Superior temporal gyrus (tissue), 1 donor: ENCODE measurements around the gene SNX9.
"Not testable (repeated sequence)": the region's sequence is repeated elsewhere in the genome, so short reads cannot be mapped to it uniquely, and the experiment has no call there.

Experiments
- DNase-seq: peaks from one replicate; pipeline ENCODE4 v3.0.0-alpha.2; 2016; ENCODE audit errors: extremely low spot score

Gene SNX9

GRCh38 chr6:157831018-157831369 is 7.9 kb downstream of the SNX9 start:
- no peak for DNase-seq

- DNase-seq: no peak
Measured at GRCh38 chr6:157831424-157832249, 8.6 kb downstream of the SNX9 start.

GRCh38 chr6:157832250-157832967 is 9.4 kb downstream of the SNX9 start:
- no peak for DNase-seq

GRCh38 chr6:157834549-157834948 is 11.5 kb downstream of the SNX9 start:
- no peak for DNase-seq

GRCh38 chr6:157838718-157839430 is 15.8 kb downstream of the SNX9 start:
- no peak for DNase-seq

- DNase-seq: no peak
Measured at GRCh38 chr6:157839606-157840005, 16.6 kb downstream of the SNX9 start.

- no peak for DNase-seq
Measured at GRCh38 chr6:157840261-157840660, 17.2 kb downstream of the SNX9 start.

- peak; percentile 16 for DNase-seq
Measured at GRCh38 chr6:157840776-157841175, 17.7 kb downstream of the SNX9 start.

GRCh38 chr6:157841211-157841840 is 18.3 kb downstream of the SNX9 start:
- no peak for DNase-seq

GRCh38 chr6:157842212-157842611 is 19.2 kb downstream of the SNX9 start:
- no peak for DNase-seq

- DNase-seq: not testable (repeated sequence)
Measured at GRCh38 chr6:157844196-157844595, 21.1 kb downstream of the SNX9 start.

GRCh38 chr6:157845493-157846259 is 22.6 kb downstream of the SNX9 start:
- DNase-seq: no peak

GRCh38 chr6:157847846-157848245 is 24.8 kb downstream of the SNX9 start:
- no peak for DNase-seq

GRCh38 chr6:157848693-157849092 is 25.6 kb downstream of the SNX9 start:
- no peak for DNase-seq

- DNase-seq: no peak
Measured at GRCh38 chr6:157849288-157850017, 26.4 kb downstream of the SNX9 start.

- DNase-seq: no peak
Measured at GRCh38 chr6:157850030-157850429, 27.0 kb downstream of the SNX9 start.

- no peak for DNase-seq
Measured at GRCh38 chr6:157853018-157853805, 30.2 kb downstream of the SNX9 start.

GRCh38 chr6:157853902-157854502 is 31.0 kb downstream of the SNX9 start:
- DNase-seq: no peak

GRCh38 chr6:157855325-157855724 is 32.3 kb downstream of the SNX9 start:
- DNase-seq: no peak
